ENCODE measurements around the gene YPEL5. TPM values are rescaled to one million over a fixed set of nuclear protein-coding genes. Genes with fewer than 3 reads are reported as not detected.
A peak's percentile ranks its signal among the peaks of the same experiment; 100 is the strongest.
"Not testable (repeated sequence)": the region's sequence is repeated elsewhere in the genome, so short reads cannot be mapped to it uniquely, and the experiment has no call there.

YPEL5 gene
- polyA plus RNA-seq (ENCODE audit: insufficient read length) = 49.9 TPM

DNA sequence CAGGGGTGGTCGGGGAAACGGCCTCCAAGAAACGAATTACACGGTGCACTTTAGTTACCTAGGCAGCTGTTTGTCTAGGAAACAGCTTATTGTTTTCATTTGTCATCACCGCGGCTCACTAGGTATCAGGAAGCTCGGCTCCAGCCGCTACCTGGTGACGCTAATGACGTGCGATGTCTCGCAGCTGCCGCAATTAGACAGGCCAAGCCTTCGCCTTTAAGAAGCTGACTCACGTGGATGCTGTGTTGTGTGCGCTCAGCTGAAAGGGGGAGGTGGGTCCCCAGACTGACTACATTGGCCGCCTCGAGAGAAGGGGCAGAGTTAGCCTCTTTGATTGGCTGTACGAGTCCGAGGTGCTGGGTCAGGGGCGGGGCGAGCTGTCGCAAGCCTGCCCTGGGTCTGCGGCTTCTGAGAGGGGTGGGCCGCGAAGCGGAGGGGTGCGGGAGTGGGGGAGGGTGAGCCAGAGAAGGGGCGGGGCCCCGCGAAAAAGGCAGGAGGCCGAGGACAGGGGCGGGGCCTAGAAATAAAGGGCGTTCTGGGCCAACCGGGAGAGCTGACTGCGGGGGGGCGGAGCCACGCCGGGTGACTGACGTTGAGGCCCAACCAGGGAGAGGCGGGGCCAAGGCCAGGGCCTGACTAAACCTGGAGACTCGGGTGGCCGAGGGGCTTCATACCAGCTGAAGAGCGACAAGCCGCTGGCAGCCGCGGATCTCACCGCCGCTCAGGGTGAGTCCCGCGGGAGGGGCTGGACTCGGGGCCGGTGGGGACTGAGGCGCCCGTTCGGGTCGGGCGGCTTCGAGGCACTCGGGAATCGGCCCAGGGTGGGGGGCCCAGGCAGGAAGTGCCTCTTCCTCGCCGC lies at the start of gene YPEL5:
TSS of gene YPEL5 (plus strand) at position 671 of the 859 bp plus-strand sequence. CDS start 9,645 bp downstream, outside the sequence.
- DNase-seq (ENCODE audit: low read depth) = peak; percentile 96

DNA sequence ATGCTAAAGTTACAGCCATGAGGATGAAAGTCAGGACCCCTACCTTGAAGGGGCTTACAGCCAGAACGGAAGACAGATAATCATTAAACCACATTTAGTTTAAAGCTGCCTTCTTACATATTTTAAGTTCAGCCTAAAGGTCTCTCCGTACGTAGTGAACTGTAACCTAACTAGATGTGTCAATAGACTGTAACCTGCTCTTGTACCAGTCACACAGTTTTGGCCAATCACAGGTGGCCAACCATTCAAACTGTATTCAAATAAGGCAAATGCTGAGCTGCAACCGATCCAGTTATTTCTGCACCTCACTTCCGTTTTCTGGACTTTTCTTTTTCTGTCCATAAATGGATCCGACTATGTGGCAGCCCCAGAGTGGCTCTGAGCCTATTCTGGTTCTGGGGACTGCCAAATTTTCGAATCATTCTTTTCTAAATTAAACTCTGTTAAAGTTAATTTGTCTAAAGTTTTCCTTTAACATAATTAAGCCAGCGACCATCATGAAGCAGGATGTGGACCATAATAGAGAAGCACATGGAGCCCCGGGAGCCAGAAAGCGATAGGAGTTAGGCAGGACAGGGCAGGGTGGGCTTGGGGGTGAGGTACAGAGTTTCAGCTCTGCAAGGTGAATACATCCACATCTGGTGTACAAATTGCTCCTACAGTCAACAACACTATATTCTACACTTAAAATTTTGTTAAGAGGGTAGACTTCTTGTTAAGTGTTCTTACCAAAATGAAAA lies 48.4 kb upstream of the YPEL5 start:
- no peak for DNase-seq (ENCODE audit: low read depth)

GRCh38 chr2:30099366-30099765 lies 47.4 kb upstream of the YPEL5 start:
- not testable (repeated sequence) for DNase-seq (ENCODE audit: low read depth)

DNA sequence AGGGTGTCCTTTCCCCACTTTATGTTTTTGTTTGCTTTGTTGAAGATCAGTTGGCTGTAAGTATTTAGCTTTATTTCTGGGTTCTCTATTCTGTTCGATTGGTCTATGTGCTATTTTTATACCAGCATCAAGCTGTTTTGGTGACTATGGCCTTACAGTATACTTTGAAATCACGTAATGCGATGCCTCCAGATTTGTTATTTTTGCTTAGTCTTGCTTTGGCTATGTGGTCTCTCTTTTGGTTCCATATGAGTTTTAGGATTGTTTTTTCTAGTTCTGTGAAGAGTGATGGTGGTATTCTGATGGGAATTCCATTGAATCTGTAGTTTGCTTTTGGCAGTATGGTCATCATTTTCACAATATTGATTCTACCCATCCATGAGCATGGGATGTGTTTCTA lies 46.1 kb upstream of the YPEL5 start:
- DNase-seq (ENCODE audit: low read depth) = not testable (repeated sequence)

- DNase-seq (ENCODE audit: low read depth) = peak; percentile 1
Observed at GRCh38 chr2:30104307-30104706, 42.5 kb upstream of the YPEL5 start.

DNA sequence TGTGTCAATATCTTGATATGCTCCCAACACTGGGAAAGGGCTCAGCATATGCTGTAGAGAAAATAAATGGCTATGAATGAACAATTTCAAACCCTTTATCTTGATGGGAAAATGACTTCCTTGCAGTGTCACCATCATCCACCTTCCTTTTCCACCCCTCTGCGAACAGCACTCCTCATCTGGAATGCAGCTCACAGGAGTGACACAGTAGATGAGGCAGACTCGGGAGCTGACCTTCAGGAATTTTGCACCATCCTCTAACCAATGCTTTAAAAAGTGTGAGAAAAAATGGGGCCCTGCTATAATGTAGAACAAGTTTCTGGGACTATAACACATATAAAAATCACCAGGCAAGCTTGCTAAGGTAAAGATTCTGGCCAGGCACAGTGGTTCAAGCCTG lies 41.3 kb upstream of the YPEL5 start:
- DNase-seq (ENCODE audit: low read depth) = no peak

- no peak for DNase-seq (ENCODE audit: low read depth)
Observed at GRCh38 chr2:30106543-30106942, 40.3 kb upstream of the YPEL5 start.

GRCh38 chr2:30108192-30108591 lies 38.6 kb upstream of the YPEL5 start:
- no peak for DNase-seq (ENCODE audit: low read depth)

- no peak for DNase-seq (ENCODE audit: low read depth)
Observed at GRCh38 chr2:30108851-30109250, 38.0 kb upstream of the YPEL5 start.

DNA sequence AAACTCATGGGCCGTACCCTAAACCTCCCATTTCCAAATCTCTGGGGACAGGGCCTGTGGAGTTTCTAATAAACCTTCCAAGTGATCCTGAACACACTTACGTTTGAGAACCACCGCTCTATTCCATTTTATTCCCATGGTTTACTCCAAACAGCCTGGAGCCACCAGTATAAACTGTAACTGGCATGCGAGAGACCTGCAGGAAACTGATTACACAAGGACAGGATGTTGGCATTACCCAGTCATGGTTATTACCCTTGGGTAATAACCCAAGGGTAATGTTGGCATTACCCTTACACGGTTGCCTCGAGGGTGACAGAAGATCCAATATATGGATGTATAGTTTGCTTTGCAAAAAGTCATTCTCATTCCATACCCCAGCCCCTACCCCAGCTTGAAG lies 37.0 kb upstream of the YPEL5 start:
- DNase-seq (ENCODE audit: low read depth) = no peak

DNA sequence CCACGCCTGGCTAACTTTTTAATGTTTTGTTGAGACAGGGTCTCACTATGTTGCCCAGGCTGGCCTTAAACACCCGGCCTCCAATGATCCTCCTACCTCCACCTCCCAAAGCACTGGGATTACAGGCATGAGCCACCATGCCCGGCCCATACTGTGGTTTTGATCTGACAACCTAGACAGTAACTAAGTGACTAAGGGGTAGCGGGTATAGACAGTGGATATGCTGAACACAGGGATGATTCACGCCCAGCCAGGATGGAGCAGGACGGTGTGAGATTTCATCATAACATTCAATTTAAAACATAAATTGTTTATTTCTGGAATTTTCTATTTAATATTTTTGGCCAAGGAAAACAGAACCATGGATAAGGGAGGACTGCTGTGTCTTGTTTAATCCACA lies 36.0 kb upstream of the YPEL5 start:
- no peak for DNase-seq (ENCODE audit: low read depth)

GRCh38 chr2:30111186-30111585 lies 35.6 kb upstream of the YPEL5 start:
- DNase-seq (ENCODE audit: low read depth) = not testable (repeated sequence)

DNA sequence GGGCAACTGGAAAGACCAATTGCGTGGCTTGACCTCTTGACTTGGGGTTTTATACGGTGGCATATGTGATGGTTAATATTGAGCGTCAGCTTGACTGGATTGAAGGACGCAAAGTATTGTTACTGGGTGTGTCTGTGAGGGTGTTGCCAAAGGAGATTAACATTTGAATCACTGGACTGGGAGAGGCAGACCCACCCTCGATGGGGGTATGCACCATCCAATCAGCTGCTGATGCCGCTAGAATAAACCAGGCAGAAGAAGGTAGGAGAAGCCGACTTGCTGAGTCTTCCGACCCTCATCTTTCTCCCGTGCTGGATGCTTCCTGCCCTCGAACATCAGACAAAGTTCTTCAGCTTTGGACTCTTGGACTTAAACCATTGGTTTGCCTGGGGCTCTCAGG lies 34.2 kb upstream of the YPEL5 start:
- no peak for DNase-seq (ENCODE audit: low read depth)

DNA sequence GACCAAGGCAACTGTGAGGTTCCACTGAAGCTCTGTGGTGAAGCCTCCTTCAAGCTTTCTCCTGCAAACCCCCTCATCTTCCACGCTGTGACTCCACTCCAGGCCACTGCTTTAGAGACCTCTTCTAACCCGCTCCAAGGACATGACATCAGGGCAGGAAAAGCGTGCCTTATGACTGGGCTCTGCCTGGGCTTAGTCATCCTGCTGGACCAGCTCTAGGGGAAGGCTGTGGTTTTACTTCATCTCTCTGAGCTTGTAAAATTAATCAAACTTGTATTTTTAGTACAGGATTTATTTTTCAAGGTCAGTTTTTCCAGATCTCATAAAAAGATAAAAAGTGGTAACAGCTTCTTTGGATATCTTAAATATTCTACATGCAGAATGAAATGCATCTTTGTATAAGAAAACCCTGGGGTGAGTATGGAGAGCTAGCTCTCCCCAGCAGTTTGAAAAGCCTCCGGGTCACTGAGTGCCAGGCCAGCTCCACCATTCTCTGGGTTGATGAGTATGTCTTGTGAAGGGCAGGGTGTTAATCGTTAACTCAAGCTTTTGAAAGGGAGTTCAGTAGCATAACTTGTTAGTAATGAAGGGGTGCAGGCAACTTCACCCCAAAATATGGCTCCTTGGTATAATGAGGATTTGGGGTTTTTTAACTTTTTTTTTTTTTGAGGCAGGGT lies 33.1 kb upstream of the YPEL5 start:
- no peak for DNase-seq (ENCODE audit: low read depth)

DNA sequence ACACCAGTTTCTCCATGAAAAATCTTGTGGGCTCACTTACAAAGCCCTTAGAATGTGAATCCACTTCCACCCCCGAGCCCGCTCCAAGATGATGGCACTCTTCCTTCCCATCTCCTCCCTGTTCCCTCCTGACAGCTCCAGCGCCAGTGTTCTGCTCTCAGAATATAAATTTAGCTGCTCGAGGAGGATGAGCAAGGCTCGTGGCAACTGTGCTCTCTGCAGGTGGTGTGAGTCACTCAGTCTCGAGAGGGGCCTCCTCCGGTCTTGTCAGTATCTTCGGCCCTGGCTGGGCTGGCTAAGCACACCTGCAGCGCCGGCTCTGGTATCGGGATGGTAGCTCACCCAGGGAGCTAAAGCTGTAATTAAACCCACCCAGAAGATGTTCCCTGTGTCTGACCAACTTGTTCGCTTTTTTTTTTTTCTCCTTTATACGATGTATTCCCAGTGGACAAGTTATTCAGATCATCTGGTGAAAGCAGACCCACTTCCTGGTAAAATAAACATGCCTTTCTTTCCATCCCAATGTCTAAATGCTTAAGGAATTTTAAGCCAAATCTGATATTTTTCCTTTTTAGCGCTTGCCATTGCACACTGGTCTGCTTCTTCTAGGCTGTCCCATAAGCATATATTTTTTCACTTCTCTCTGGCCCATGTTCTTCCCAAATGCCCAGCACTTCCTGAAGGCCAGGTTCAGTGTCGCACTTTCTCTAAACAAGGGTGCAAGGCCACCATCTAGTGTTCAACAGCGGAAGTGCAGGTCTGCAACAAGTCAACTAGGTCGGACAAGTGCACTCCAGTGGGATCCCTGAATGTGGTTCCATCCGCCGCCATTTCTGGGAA lies 31.4 kb upstream of the YPEL5 start:
- DNase-seq (ENCODE audit: low read depth) = peak; percentile 19

GRCh38 chr2:30115981-30116285 lies 30.9 kb upstream of the YPEL5 start:
- DNase-seq (ENCODE audit: low read depth) = no peak

DNA sequence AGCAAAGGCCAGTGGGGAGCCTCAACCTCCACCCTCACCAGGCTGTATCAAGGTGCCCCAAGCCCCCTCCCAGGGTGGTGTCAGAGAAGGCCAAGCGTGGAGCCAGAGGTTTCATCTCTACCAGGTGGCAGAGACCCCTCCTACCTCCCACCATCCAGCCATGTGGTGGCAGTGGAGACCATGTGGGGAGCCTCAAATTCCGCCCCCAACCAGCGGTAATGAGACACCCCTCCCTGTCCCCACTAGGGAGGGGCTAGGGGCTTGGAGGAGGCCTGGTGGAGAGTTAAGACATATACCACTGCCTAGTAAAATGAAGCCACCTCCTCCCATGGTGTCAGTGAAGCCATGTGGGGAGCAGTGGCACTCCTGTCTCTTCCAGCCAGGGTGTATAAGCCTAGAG lies 24.4 kb upstream of the YPEL5 start:
- no peak for DNase-seq (ENCODE audit: low read depth)

DNA sequence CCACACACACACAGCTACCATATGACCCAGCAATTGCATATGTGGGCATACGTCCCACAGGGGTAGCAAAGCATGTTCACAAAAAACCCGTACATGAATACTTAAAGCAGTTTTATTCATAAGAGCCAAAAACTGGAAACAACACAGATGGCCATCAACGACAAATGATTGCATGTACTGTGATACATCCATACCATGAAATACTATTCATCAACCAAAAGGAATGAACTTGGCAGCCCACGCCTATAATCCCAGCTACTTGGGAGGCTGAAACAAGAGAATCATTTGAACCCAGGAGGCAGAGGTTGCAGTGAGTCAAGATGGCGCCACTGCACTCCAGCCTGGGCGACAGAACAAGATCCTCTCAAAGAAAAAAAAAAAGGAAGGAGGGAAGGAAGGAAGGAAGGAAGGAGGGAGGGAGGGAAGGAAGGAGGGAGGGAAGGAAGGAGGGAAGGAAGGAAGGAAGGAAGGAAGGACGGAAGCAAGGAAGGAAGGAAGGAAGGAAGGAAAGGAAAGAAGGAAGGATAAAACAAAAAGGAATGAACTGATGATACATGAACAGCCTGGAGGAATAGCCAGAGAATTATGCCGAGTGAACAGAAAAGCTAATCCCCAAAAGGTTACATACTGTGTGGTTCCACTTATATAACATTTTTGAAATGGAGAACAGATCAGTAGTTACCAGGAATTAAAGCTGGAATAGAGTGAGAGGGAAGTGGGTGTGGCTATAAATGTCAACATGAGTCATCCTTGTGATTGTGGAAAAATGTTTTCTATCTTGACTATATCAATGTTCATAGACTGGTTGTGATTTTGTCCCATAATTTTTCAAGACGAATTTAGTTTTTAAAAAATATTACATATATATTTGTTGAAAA lies 19.6 kb upstream of the YPEL5 start:
- no peak for DNase-seq (ENCODE audit: low read depth)

DNA sequence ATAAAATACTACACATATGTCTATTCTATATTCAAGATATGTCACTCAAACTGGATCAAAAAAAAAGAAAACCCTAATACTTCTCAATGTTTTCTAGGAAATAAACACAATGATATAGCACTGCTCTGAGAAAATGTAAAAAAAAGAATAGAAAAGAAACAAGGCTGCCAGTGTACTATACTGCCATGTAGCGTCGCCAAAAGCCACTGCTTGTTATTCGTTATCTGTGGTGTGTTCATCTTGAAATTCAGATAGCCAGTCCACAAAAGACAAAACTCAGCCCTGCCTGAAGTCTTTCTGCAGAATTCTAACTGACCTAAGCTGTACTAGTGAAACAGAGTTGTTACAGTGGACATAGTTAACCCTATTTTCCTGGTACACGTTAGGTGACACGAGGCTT lies 12.2 kb upstream of the YPEL5 start:
- no peak for DNase-seq (ENCODE audit: low read depth)

DNA sequence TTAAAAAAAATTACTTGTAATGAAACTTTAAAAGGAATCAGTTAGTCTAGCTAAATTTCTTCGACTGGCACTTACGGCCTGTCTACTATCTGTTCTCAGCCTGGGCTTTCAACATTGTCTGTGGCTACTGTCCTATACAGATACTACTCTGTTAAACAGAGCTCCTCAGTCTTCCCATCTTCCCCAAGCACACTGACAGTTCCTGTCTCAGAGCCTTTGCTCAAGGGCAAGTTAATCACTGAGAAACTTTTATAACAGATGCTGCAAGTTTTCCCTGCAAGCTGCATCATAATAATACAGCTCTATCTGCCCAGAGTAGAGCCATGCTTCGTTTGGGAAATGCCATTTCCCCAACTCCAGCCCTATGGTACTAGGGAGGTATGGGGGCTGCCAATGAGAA lies 11.3 kb upstream of the YPEL5 start:
- DNase-seq (ENCODE audit: low read depth) = no peak
